ENCODE measurements around the gene PSMB4. TPM values are rescaled to one million over a fixed set of nuclear protein-coding genes. Genes with fewer than 3 reads are reported as not detected.

The PSMB4 gene
- total and polyA plus RNA-seq, 9 donors: 190 to 274 (median 208) TPM

- intact Hi-C loops (cut with DNase I): no loop called here
- Histone ChIP-seq H3K4me1 (ENCODE audit: insufficient read depth) (peaks cover 38% of the 10 kb centered on the region), H3K36me3 (no peaks in the 10 kb centered on the region), H3K9me3 (no peaks in the 10 kb centered on the region), H3K4me3 (peak overlapping the region; percentile 25), H3K27ac (peak overlapping the region in 1 of 2 donors; percentile 77), H3K27me3 (no peaks in the 10 kb centered on the region)
- TF ChIP-seq CTCF (IDR thresholded peaks at IDR 0.05) (no peak), POLR2A (IDR thresholded peaks at IDR 0.05) (no peak), EP300 (IDR thresholded peaks at IDR 0.05) (no peak)
- peak; percentile 66 to 84 (median 78) for DNase-seq
- WGBS, 3 donors: 11 to 15% (median 13%) methylated on average over 9 of the region's 9 CpGs
Measured at GRCh38 chr1:151371370-151372057, 27.9 kb upstream of the PSMB4 start.

DNA sequence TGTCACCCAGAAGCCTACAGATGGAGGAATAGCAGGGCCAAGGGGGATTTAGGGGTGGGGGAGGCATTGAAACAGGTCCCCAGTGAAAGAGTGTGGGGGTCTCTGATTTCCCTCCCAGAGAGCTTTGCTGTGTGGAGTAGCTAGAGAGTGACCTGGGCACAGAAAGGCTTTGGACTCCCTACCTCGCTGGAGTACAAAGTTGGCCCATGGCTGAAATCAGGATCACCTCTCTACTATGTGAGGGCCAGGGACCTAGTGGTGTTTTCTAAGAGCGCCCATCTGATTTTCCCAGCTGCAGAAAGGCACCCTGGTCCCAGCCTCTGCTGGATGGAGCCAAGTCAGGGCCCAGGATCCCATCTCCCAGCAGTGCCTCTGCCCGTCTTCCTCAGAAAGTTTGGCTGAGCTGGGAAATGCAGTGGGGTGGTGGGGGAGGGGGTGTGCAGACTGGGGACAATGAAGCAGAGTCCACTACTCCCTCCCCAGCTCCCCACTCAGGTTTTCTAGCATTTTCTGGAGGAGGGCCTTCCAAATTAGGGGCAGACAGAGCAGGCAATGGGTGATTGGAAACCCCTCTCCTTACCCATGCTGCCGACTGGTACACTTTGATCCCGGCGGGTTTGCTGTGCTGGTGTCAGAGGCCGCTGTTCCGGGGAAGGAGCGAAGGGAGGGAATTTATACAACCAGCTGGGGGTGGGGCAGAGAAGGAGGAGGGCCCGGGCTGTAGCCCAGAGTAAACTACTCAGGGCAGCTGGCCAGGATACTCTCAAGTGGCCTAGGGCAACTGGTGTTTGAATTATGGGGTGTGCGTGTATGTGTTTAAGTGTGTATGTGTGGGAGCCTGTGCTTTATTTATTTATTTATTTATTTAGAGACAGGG lies 27.1 kb upstream of the PSMB4 start, which contains the start of gene SELENBP1:
TSS of gene SELENBP1 (minus strand) at position 648 of the 877 bp plus-strand sequence. CDS start at position 584, 64 bp downstream.
- TF ChIP-seq EP300 (IDR thresholded peaks at IDR 0.05) (no peak), CTCF (IDR thresholded peaks at IDR 0.05) (no peak), POLR2A (IDR thresholded peaks at IDR 0.05) (peak; percentile 58)
- H3K9me3 ChIP-seq: no peaks in the 10 kb centered on the region
- peak within 1 kb of the TSS in 1 of 2 donors; percentile 77 for H3K27ac ChIP-seq
- H3K4me1 ChIP-seq (ENCODE audit: insufficient read depth): peaks cover 38% of the 10 kb centered on the region
- H3K27me3 ChIP-seq: no peaks in the 10 kb centered on the region
- intact Hi-C loops (cut with DNase I): no loop called here
- WGBS, 3 donors: 7 to 12% (median 9%) methylated on average over 11 of the region's 11 CpGs
- peak within 1 kb of the TSS; percentile 25 for H3K4me3 ChIP-seq
- DNase-seq: peak; percentile 85 to 91 (median 89)
- H3K36me3 ChIP-seq: no peaks in the 10 kb centered on the region

GRCh38 chr1:151373196-151373595 lies 26.2 kb upstream of the PSMB4 start:
- Histone ChIP-seq H3K4me1 (ENCODE audit: insufficient read depth) (peaks cover 32% of the 10 kb centered on the region), H3K27ac (no peak overlapping the region), H3K36me3 (no peaks in the 10 kb centered on the region), H3K4me3 (no peak overlapping the region), H3K27me3 (no peaks in the 10 kb centered on the region), H3K9me3 (no peaks in the 10 kb centered on the region)
- WGBS, 3 donors: 91 to 94% (median 93%) methylated on average over 14 of the region's 14 CpGs
- TF ChIP-seq EP300 (IDR thresholded peaks at IDR 0.05) (no peak), POLR2A (IDR thresholded peaks at IDR 0.05) (no peak), CTCF (IDR thresholded peaks at IDR 0.05) (no peak)
- intact Hi-C loops (cut with DNase I): no loop called here
- peak in 1 of 5 donors; percentile 20 for DNase-seq

DNA sequence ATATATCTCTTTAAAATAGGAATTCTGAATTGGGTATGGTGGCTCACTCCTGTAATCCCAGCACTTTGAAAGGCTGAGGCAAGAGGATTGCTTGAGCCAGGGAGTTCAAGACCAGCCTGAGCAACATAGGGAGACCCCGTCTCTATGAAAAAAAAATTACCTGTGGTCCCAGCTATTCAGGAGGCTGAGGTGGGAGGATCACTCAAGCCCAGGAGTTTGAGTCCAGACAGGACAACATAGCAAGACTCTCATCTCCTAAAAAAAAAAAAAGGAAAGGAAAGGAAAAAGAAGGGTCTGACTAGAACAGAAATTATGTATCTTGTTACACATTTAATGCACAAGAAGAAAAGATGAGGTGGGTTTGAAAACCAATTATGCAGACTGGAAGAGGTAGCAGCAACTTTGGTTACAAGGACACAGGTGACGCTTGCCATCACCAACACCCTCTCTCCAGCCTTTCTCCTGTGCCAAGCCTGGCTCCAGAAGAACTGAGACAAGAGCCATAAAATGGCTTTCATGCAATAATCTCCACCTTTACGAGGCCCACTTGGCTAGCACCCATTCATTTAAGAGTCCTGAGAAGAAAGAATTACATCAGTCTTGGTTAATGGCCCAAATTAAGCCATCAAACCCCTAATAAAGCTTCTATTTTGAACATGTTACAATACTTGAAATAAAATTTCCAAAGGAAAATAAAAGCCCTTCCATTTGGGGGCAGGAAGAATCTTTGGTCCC lies 22.1 kb upstream of the PSMB4 start:
- no peaks in the 10 kb centered on the region for H3K36me3 ChIP-seq
- DNase-seq: no peak
- H3K27ac ChIP-seq: no peak overlapping the region
- no peak overlapping the region for H3K4me3 ChIP-seq
- 70 to 77% (median 73%) methylated on average over 3 of the region's 3 CpGs for WGBS, 3 donors
- H3K27me3 ChIP-seq: no peaks in the 10 kb centered on the region
- intact Hi-C loops (cut with DNase I): no loop called here
- TF ChIP-seq EP300 (IDR thresholded peaks at IDR 0.05) (no peak), POLR2A (IDR thresholded peaks at IDR 0.05) (no peak), CTCF (IDR thresholded peaks at IDR 0.05) (no peak)
- no peaks in the 10 kb centered on the region for H3K9me3 ChIP-seq
- H3K4me1 ChIP-seq (ENCODE audit: insufficient read depth): peaks cover 4% of the 10 kb centered on the region
